SU-DHL-6 (cell line): ENCODE measurements around the gene CMBL.

Source experiments
- H2AFZ ChIP-seq: fragments of 200-600 bp; sonication (generic); 2 replicates; pipeline ENCODE4 v1.6.1; 2014; ENCODE audit warnings: low read depth, mild to moderate bottlenecking, moderate library complexity, mixed read lengths, antibody characterized with exemption, low read length; ENCODE audit not compliant: severe bottlenecking
- H3F3A ChIP-seq: fragments of 200-600 bp; shearing (Covaris generic); 2 replicates; pipeline ENCODE4 v1.6.0; 2016; ENCODE audit warnings: antibody characterized with exemption, mild to moderate bottlenecking; ENCODE audit not compliant: insufficient read depth
- H3K27ac ChIP-seq: fragments of 200-600 bp; sonication (generic); 2 replicates; pipeline ENCODE4 v1.5.1; 2016; ENCODE audit warnings: low read depth, mild to moderate bottlenecking, low read length, moderate library complexity, mixed read lengths
- H3K27me3 ChIP-seq: fragments of 200-600 bp; sonication (generic), shearing (Covaris generic); 2 replicates; pipeline ENCODE4 v1.6.0; 2014; ENCODE audit warnings: mild to moderate bottlenecking, low read length
- H3K36me3 ChIP-seq: fragments of 200-600 bp; sonication (generic); 2 replicates; pipeline ENCODE4 v1.6.1; 2014; ENCODE audit warnings: mild to moderate bottlenecking, low read length, mixed read lengths
- H3K4me2 ChIP-seq: fragments of 300-600, 200-600 bp; shearing (Covaris generic), sonication (generic); 2 replicates; pipeline ENCODE4 v1.6.0; 2014; ENCODE audit warnings: low read length, low read depth, mild to moderate bottlenecking; ENCODE audit not compliant: poor library complexity, severe bottlenecking
- H3K4me3 ChIP-seq: fragments of 200-600 bp; sonication (generic); 2 replicates; pipeline ENCODE4 v1.5.1; 2014; ENCODE audit warnings: antibody characterized with exemption, low read length, mild to moderate bottlenecking, mixed read lengths; ENCODE audit not compliant: insufficient read depth, poor library complexity, severe bottlenecking
- H3K79me2 ChIP-seq: fragments of 200-600 bp; sonication (generic); 2 replicates; pipeline ENCODE4 v1.6.1; 2014; ENCODE audit warnings: mild to moderate bottlenecking, low read length, moderate library complexity; ENCODE audit not compliant: insufficient read depth
- H3K9ac ChIP-seq: fragments of 200-600 bp; sonication (generic); 2 replicates; pipeline ENCODE4 v1.7.0; 2014; ENCODE audit warnings: mild to moderate bottlenecking, low read length
- H3K9me2 ChIP-seq: fragments of 200-600 bp; sonication (generic); replicated peaks from 2 replicates; pipeline ENCODE4 v1.6.1; 2014; ENCODE audit warnings: low read length; ENCODE audit not compliant: insufficient read depth
- H3K9me3 ChIP-seq: fragments of 200-600 bp; sonication (generic); 2 replicates; pipeline ENCODE4 v1.6.1; 2014; ENCODE audit warnings: low read length, mixed read lengths; ENCODE audit not compliant: insufficient read depth
- H4K20me1 ChIP-seq: fragments of 200-600 bp; sonication (generic); 2 replicates; pipeline ENCODE4 v1.6.1; 2014; ENCODE audit warnings: low read depth, mild to moderate bottlenecking, antibody characterized with exemption, low read length, moderate library complexity, mixed read lengths
- CTCF ChIP-seq: fragments of 200-600 bp; sonication (generic); IDR thresholded peaks from one replicate; pipeline ENCODE4 v1.5.1; 2017; ENCODE audit warnings: antibody characterized with exemption, mild to moderate bottlenecking, low read length, moderate library complexity; ENCODE audit not compliant: insufficient read depth, poor library complexity, severe bottlenecking
- EZH2phosphoT487 ChIP-seq: fragments of 200-600 bp; sonication (generic), shearing (Covaris generic); conservative IDR thresholded peaks from 2 replicates; pipeline ENCODE4 v1.6.1; 2018; ENCODE audit warnings: mild to moderate bottlenecking, antibody characterized with exemption, low read length, moderate library complexity, mixed read lengths

The CMBL gene

GRCh38 chr5:10246761-10247160 is 60.9 kb downstream of the CMBL start:
- Histone ChIP-seq H2AFZ (no peak overlapping the region), H4K20me1 (peaks cover 4% of the 10 kb centered on the region; the same call in 1 of the 2 replicates), H3K79me2 (peaks cover 36% of the 10 kb centered on the region), H3F3A (no peaks in the 10 kb centered on the region), H3K36me3 (no peaks in the 10 kb centered on the region), H3K4me3 (no peak overlapping the region), H3K27ac (no peak overlapping the region), H3K9ac (no peak overlapping the region), H3K27me3 (no peaks in the 10 kb centered on the region), H3K9me2 (no peaks in the 10 kb centered on the region), H3K4me2 (no peak overlapping the region), H3K9me3 (no peaks in the 10 kb centered on the region)
- TF ChIP-seq CTCF: no peak
- no peak for TF ChIP-seq EZH2phosphoT487

- Histone ChIP-seq H3K27me3 (no peaks in the 10 kb centered on the region), H3K4me2 (no peak overlapping the region), H3K79me2 (peaks cover 19% of the 10 kb centered on the region; the same call in 1 of the 2 replicates), H3K36me3 (no peaks in the 10 kb centered on the region), H3K9ac (no peak overlapping the region), H2AFZ (no peak overlapping the region), H3K9me2 (no peaks in the 10 kb centered on the region), H3K4me3 (no peak overlapping the region), H3K9me3 (no peaks in the 10 kb centered on the region), H4K20me1 (no peaks in the 10 kb centered on the region), H3K27ac (no peak overlapping the region), H3F3A (no peaks in the 10 kb centered on the region)
- TF ChIP-seq EZH2phosphoT487: no peak
- no peak for TF ChIP-seq CTCF
These were observed 63.3 kb downstream of the CMBL start for GRCh38 chr5:10244342-10244944.

GRCh38 chr5:10243660-10244240 is 64.0 kb downstream of the CMBL start:
- Histone ChIP-seq H3K27ac (no peak overlapping the region), H3K9me3 (no peaks in the 10 kb centered on the region), H3K79me2 (peaks cover 12% of the 10 kb centered on the region; the same call in 1 of the 2 replicates), H3K36me3 (no peaks in the 10 kb centered on the region), H3K9me2 (no peaks in the 10 kb centered on the region), H3F3A (no peaks in the 10 kb centered on the region), H2AFZ (no peak overlapping the region), H3K4me2 (no peak overlapping the region), H3K27me3 (no peaks in the 10 kb centered on the region), H3K9ac (no peak overlapping the region), H4K20me1 (no peaks in the 10 kb centered on the region), H3K4me3 (no peak overlapping the region)
- no peak for TF ChIP-seq CTCF
- TF ChIP-seq EZH2phosphoT487: no peak
